H9 (cell line): ENCODE results near the gene NFIX. TPM values are rescaled to one million over a fixed set of nuclear protein-coding genes. Genes with fewer than 3 reads are reported as not detected.

Experiments
- DNase-seq: peaks from one replicate; pipeline ENCODE4 v3.0.0-alpha.2; 2017
- H2AFZ ChIP-seq: one replicate; pipeline ENCODE4 v1.6.1; 2013; ENCODE audit warnings: mild to moderate bottlenecking, low read length, control low read depth, moderate library complexity
- H2AK5ac ChIP-seq: 2 replicates; pipeline ENCODE4 v1.6.1; 2013; ENCODE audit warnings: low read length, control low read depth, mixed read lengths; ENCODE audit not compliant: insufficient read length
- H2BK120ac ChIP-seq: one replicate; pipeline ENCODE4 v1.6.1; 2013; ENCODE audit warnings: low read depth, mild to moderate bottlenecking, low read length, control low read depth, inconsistent platforms; ENCODE audit not compliant: poor library complexity, severe bottlenecking
- H2BK12ac ChIP-seq: 2 replicates; pipeline ENCODE4 v1.6.1; 2013; ENCODE audit warnings: low read length, control low read depth, mixed read lengths, low read depth; ENCODE audit not compliant: insufficient read length
- H2BK15ac ChIP-seq: 2 replicates; pipeline ENCODE4 v1.6.1; 2013; ENCODE audit warnings: low read depth, low read length, control low read depth
- H2BK20ac ChIP-seq: one replicate; pipeline ENCODE4 v1.6.1; 2013; ENCODE audit warnings: low read depth, mild to moderate bottlenecking, low read length, control low read depth, inconsistent platforms; ENCODE audit not compliant: poor library complexity, severe bottlenecking
- H2BK5ac ChIP-seq: 2 replicates; pipeline ENCODE4 v1.6.1; 2013; ENCODE audit warnings: low read length, control low read depth, mixed read lengths; ENCODE audit not compliant: insufficient read length
- H3K14ac ChIP-seq: 2 replicates; pipeline ENCODE4 v1.6.1; 2013; ENCODE audit warnings: low read length, control low read depth; ENCODE audit not compliant: insufficient read depth
- H3K18ac ChIP-seq: 2 replicates; pipeline ENCODE4 v1.6.1; 2013; ENCODE audit warnings: low read depth, mild to moderate bottlenecking, mixed read lengths, low read length, control low read depth; ENCODE audit not compliant: insufficient read length
- H3K23ac ChIP-seq: 2 replicates; pipeline ENCODE4 v1.6.1; 2013; ENCODE audit warnings: low read length, control low read depth, mixed read lengths, low read depth; ENCODE audit not compliant: insufficient read length
- H3K23me2 ChIP-seq: 2 replicates; pipeline ENCODE4 v1.6.1; 2013; ENCODE audit warnings: low read depth, mild to moderate bottlenecking, mixed read lengths, low read length, control low read depth; ENCODE audit not compliant: insufficient read length, poor library complexity, severe bottlenecking
- H3K27ac ChIP-seq: 2 replicates; pipeline ENCODE4 v1.5.1; 2013; ENCODE audit warnings: low read length, control low read depth, mixed read lengths, low read depth; ENCODE audit not compliant: insufficient read length
- H3K27me3 ChIP-seq: 2 replicates; pipeline ENCODE4 v1.6.1; 2013; ENCODE audit warnings: low read length, control low read depth, inconsistent platforms; ENCODE audit not compliant: insufficient read depth
- H3K4ac ChIP-seq: 2 replicates; pipeline ENCODE4 v1.6.1; 2013; ENCODE audit warnings: low read depth, mild to moderate bottlenecking, control low read depth, inconsistent platforms, low read length, moderate library complexity
- H3K4me1 ChIP-seq: 2 replicates; pipeline ENCODE4 v1.6.1; 2013; ENCODE audit warnings: low read length, control low read depth, inconsistent platforms; ENCODE audit not compliant: insufficient read depth
- H3K4me2 ChIP-seq: 2 replicates; pipeline ENCODE4 v1.6.1; 2013; ENCODE audit warnings: low read length, control low read depth, mixed read lengths; ENCODE audit not compliant: insufficient read length, insufficient read depth
- H3K56ac ChIP-seq: 2 replicates; pipeline ENCODE4 v1.6.1; 2013; ENCODE audit warnings: low read depth, mild to moderate bottlenecking, mixed read lengths, low read length, control low read depth; ENCODE audit not compliant: insufficient read length
- H3K79me1 ChIP-seq: 2 replicates; pipeline ENCODE4 v1.6.1; 2013; ENCODE audit warnings: low read depth, mild to moderate bottlenecking, moderate library complexity, low read length, control low read depth, inconsistent platforms; ENCODE audit not compliant: insufficient read depth, poor library complexity, severe bottlenecking
- H3K79me2 ChIP-seq: 2 replicates; pipeline ENCODE4 v1.6.1; 2013; ENCODE audit warnings: low read length, control low read depth, inconsistent platforms; ENCODE audit not compliant: insufficient read depth
- H3K9ac ChIP-seq: 2 replicates; pipeline ENCODE4 v1.6.1; 2013; ENCODE audit warnings: low read length, control low read depth, mixed read lengths; ENCODE audit not compliant: insufficient read length; ENCODE audit errors: extremely low read depth
- H3K9me3 ChIP-seq: one replicate; pipeline ENCODE4 v1.6.1; 2013; ENCODE audit warnings: low read depth, low read length, inconsistent platforms; ENCODE audit not compliant: control insufficient read depth
- H3T11ph ChIP-seq: one replicate; pipeline ENCODE4 v1.6.1; 2013; ENCODE audit warnings: mild to moderate bottlenecking, low read length, control low read depth, inconsistent platforms
- H4K20me1 ChIP-seq: one replicate; pipeline ENCODE4 v1.6.1; 2013; ENCODE audit not compliant: control insufficient read depth, insufficient read length, insufficient read depth
- H4K5ac ChIP-seq: 2 replicates; pipeline ENCODE4 v1.6.1; 2013; ENCODE audit warnings: low read depth, mild to moderate bottlenecking, mixed read lengths, low read length, control low read depth; ENCODE audit not compliant: insufficient read length
- H4K8ac ChIP-seq: replicated peaks from 2 replicates; pipeline ENCODE4 v1.6.1; 2013; ENCODE audit warnings: low read length, control low read depth, mixed read lengths, low read depth; ENCODE audit not compliant: insufficient read length
- H4K91ac ChIP-seq: 2 replicates; pipeline ENCODE4 v1.6.1; 2013; ENCODE audit warnings: low read depth, mild to moderate bottlenecking, moderate library complexity, mixed read lengths, low read length, control low read depth; ENCODE audit not compliant: insufficient read length
- H3K27ac Mint-ChIP-seq, 3 experiments: 2 replicates in 2 of 3; 3 replicates in 1 of 3; pipeline ENCODE4 v1.8.0; 2020 to 2021; ENCODE audit warnings: mixed read lengths in 3 of 3, mild to moderate bottlenecking in 1 of 3, moderate library complexity in 1 of 3
- H3K27me3 Mint-ChIP-seq: 2 replicates; pipeline ENCODE4 v1.8.0; 2021; ENCODE audit warnings: low read depth, mild to moderate bottlenecking, moderate library complexity, mixed read lengths
- H3K36me3 Mint-ChIP-seq, 3 experiments: 2 replicates in 2 of 3; 3 replicates in 1 of 3; pipeline ENCODE4 v1.8.0; 2020 to 2021; ENCODE audit warnings: low read depth in 3 of 3, mixed read lengths in 3 of 3; ENCODE audit not compliant: insufficient read depth in 1 of 3
- H3K4me1 Mint-ChIP-seq, 2 experiments: 2 replicates each; pipeline ENCODE4 v1.8.0; 2020; ENCODE audit warnings: mixed read lengths in 2 of 2
- H3K4me3 Mint-ChIP-seq, 2 experiments: 2 replicates in 1 of 2; 3 replicates in 1 of 2; pipeline ENCODE4 v1.8.0; 2020 to 2021; ENCODE audit warnings: mild to moderate bottlenecking in 2 of 2, mixed read lengths in 2 of 2, moderate library complexity in 1 of 2
- H3K9me3 Mint-ChIP-seq, 2 experiments: 2 replicates in 1 of 2; 3 replicates in 1 of 2; pipeline ENCODE4 v1.8.0; 2020; ENCODE audit warnings: mild to moderate bottlenecking in 2 of 2, mixed read lengths in 2 of 2, moderate library complexity in 1 of 2
- WGBS: extraction: QIAGEN DNeasy Blood & Tissue Kit; methylation state at CpG from one replicate; pipeline ENCODE4 v1.1.7; 2013; ENCODE audit warnings: missing lambda C conversion rate, low lambda C conversion rate, mixed read lengths; ENCODE audit not compliant: insufficient read length; ENCODE audit errors: extremely low coverage; 5-methylcytosine and 5-hydroxymethylcytosine counted together
- total RNA-seq: library from RNA; stranded (reverse); gene quantifications from 2 replicates; pipeline ENCODE4 v1.2.1, GENCODE V29; 2021
- TF ChIP-seq, protein P1 (sequence below): fragments of 200-600 bp; sonication (generic); conservative IDR thresholded peaks from 3 replicates; pipeline ENCODE4 v1.8.0; 2021; ENCODE audit warnings: antibody characterized with exemption, mild to moderate bottlenecking

NFIX gene
- total RNA-seq, 1 experiment from 2014 or later = 0.31 TPM

- Histone ChIP-seq H2AK5ac (no peak overlapping the region), H2BK120ac (no peak overlapping the region), H4K8ac (no peak overlapping the region), H3K9me3 (no peaks in the 10 kb centered on the region), H2BK5ac (no peak overlapping the region), H3K56ac (no peak overlapping the region), H4K20me1 (peaks cover 2% of the 10 kb centered on the region), H2BK15ac (no peak overlapping the region), H4K91ac (no peak overlapping the region), H3K79me2 (no peaks in the 10 kb centered on the region), H3K4me2 (no peak overlapping the region), H3T11ph (no peak overlapping the region), H3K27me3 (peaks cover 70% of the 10 kb centered on the region), H2BK12ac (no peak overlapping the region), H3K23me2 (peaks cover 7% of the 10 kb centered on the region), H3K4ac (no peak overlapping the region), H3K79me1 (no peaks in the 10 kb centered on the region), H3K4me1 (no peaks in the 10 kb centered on the region), H2BK20ac (no peak overlapping the region), H3K27ac (no peak overlapping the region), H3K18ac (no peak overlapping the region), H4K5ac (no peak overlapping the region), H3K14ac (no peak overlapping the region), H3K9ac (no peak overlapping the region), H2AFZ (no peak overlapping the region), H3K23ac (no peak overlapping the region)
- no CpG with 5 or more reads among the region's 7 CpGs for WGBS
- H3K27me3 Mint-ChIP-seq = peaks cover 100% of the 10 kb centered on the region
- H3K27ac Mint-ChIP-seq = no peak overlapping the region
- peaks cover 3 to 15% of the 10 kb centered on the region in 2 experiments; a peak in 2 of 5 replicates for H3K9me3 Mint-ChIP-seq
- H3K4me1 Mint-ChIP-seq = peaks cover 16 to 50% of the 10 kb centered on the region in 2 experiments
- no peaks in the 10 kb centered on the region for H3K36me3 Mint-ChIP-seq
- TF ChIP-seq, protein P1, sequence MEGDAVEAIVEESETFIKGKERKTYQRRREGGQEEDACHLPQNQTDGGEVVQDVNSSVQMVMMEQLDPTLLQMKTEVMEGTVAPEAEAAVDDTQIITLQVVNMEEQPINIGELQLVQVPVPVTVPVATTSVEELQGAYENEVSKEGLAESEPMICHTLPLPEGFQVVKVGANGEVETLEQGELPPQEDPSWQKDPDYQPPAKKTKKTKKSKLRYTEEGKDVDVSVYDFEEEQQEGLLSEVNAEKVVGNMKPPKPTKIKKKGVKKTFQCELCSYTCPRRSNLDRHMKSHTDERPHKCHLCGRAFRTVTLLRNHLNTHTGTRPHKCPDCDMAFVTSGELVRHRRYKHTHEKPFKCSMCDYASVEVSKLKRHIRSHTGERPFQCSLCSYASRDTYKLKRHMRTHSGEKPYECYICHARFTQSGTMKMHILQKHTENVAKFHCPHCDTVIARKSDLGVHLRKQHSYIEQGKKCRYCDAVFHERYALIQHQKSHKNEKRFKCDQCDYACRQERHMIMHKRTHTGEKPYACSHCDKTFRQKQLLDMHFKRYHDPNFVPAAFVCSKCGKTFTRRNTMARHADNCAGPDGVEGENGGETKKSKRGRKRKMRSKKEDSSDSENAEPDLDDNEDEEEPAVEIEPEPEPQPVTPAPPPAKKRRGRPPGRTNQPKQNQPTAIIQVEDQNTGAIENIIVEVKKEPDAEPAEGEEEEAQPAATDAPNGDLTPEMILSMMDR = no peak
- DNase-seq = no peak
- H3K4me3 Mint-ChIP-seq = peak overlapping the region in 1 of 2 experiments; percentile 67; a peak in 2 of 5 replicates
These were observed 30.7 kb downstream of the NFIX start for GRCh38 chr19:13025819-13026456.
